Endothelial cell of umbilical vein (primary cell): ENCODE results near the gene HMBS. TPM values are rescaled to one million over a fixed set of nuclear protein-coding genes. Genes with fewer than 3 reads are reported as not detected.

Experiments
- BruUV-seq: library from RNA; stranded (reverse); fragments of 400-500 nt; replicated peaks from 2 replicates; lab custom pipeline; 2021; lab: Mats Ljungman, UMichigan
- CTCF ChIA-PET: fragments of 300-600, 350-600 bp; sonication (Branson Sonifier 250); formaldehyde crosslinking; loops from one replicate; lab custom pipeline; 2021; ENCODE audit warnings: antibody characterized with exemption, inconsistent platforms; lab: Charles Lee
- POLR2A ChIA-PET: fragments of 300-600, 350-600 bp; sonication (Branson Sonifier 250); formaldehyde crosslinking; loops from one replicate; lab custom pipeline; 2021; ENCODE audit warnings: antibody characterized with exemption, inconsistent platforms; lab: Charles Lee
- DNase-seq: peaks from one replicate; pipeline ENCODE4 v3.0.0-alpha.2; 2011; ENCODE audit warnings: low read depth, low spot score
- FAIRE-seq: peaks from 2 replicates; lab custom pipeline; 2011; peaks lifted over from hg19 to GRCh38; lab: Jason Lieb, UNC
- H2AFZ ChIP-seq: 2 replicates; pipeline ENCODE4 v1.6.0; 2012; ENCODE audit warnings: low read depth, low read length, control low read depth, inconsistent platforms
- H3K27ac ChIP-seq: 2 replicates; pipeline ENCODE4 v1.5.1; 2011; ENCODE audit warnings: low read depth, mild to moderate bottlenecking, control low read depth, low read length, moderate library complexity; ENCODE audit not compliant: insufficient read depth
- H3K27me3 ChIP-seq, 2 experiments: 2 replicates each; pipeline versions ENCODE4 v1.6.0 to v1.6.1; 2011; ENCODE audit warnings: low read length in 2 of 2, mixed read lengths in 1 of 2; ENCODE audit not compliant: control insufficient read depth in 2 of 2, insufficient read depth in 2 of 2
- H3K36me3 ChIP-seq, 2 experiments: 2 replicates in 1 of 2; 3 replicates in 1 of 2; pipeline ENCODE4 v1.5.1; 2011; ENCODE audit warnings: low read length in 2 of 2, mild to moderate bottlenecking in 1 of 2, moderate library complexity in 1 of 2; ENCODE audit not compliant: control insufficient read depth in 2 of 2, insufficient read depth in 2 of 2; ENCODE audit errors: extremely low read depth in 1 of 2
- H3K4me1 ChIP-seq: 3 replicates; pipeline ENCODE4 v1.5.1; 2011; ENCODE audit warnings: mild to moderate bottlenecking, low read length; ENCODE audit not compliant: control insufficient read depth, insufficient read depth; ENCODE audit errors: extremely low read depth
- H3K4me2 ChIP-seq: 2 replicates; pipeline ENCODE4 v1.6.1; 2011; ENCODE audit warnings: low read length, control low read depth, mixed read lengths; ENCODE audit not compliant: insufficient read depth
- H3K4me3 ChIP-seq, 3 experiments: fragments of 200-600 bp in 1 of 3; sonication (generic), shearing (Covaris generic) in 1 of 3; replicated peaks in 1 of 3; 2 replicates each; pipeline ENCODE4 v1.5.1; 2011 to 2016; ENCODE audit warnings: control low read depth in 3 of 3, low read length in 3 of 3, mild to moderate bottlenecking in 2 of 3, inconsistent platforms in 1 of 3, low read depth in 1 of 3, moderate library complexity in 1 of 3; ENCODE audit not compliant: insufficient read depth in 1 of 3
- H3K79me2 ChIP-seq: 2 replicates; pipeline ENCODE4 v1.6.0; 2012; ENCODE audit warnings: low read length, inconsistent platforms; ENCODE audit not compliant: control insufficient read depth, insufficient read depth
- H3K9ac ChIP-seq: replicated peaks from 2 replicates; pipeline ENCODE3; 2011; ENCODE audit warnings: low read length, control low read depth; ENCODE audit not compliant: insufficient read depth; ENCODE audit errors: extremely low read depth
- H3K9me1 ChIP-seq: replicated peaks from 3 replicates; pipeline ENCODE4 v1.6.0; 2011; ENCODE audit warnings: mild to moderate bottlenecking, low read length; ENCODE audit not compliant: control insufficient read depth, insufficient read depth; ENCODE audit errors: extremely low read depth
- H3K9me3 ChIP-seq: replicated peaks from 2 replicates; pipeline ENCODE4 v1.5.1; 2012; ENCODE audit warnings: low read length, inconsistent platforms; ENCODE audit not compliant: control insufficient read depth, insufficient read depth
- H4K20me1 ChIP-seq: replicated peaks from 2 replicates; pipeline ENCODE3; 2011; ENCODE audit warnings: mild to moderate bottlenecking, low read length; ENCODE audit not compliant: control insufficient read depth, insufficient read depth; ENCODE audit errors: extremely low read depth
- EZH2 ChIP-seq: IDR thresholded peaks from 2 replicates; pipeline ENCODE4 v1.6.1; 2012; ENCODE audit warnings: borderline replicate concordance, low read depth, mild to moderate bottlenecking, moderate library complexity, low read length, inconsistent platforms; ENCODE audit not compliant: severe bottlenecking
- FOS ChIP-seq: IDR thresholded peaks from 2 replicates; pipeline ENCODE4 v1.6.1; 2011; ENCODE audit warnings: mild to moderate bottlenecking, low read length, moderate library complexity, borderline replicate concordance; ENCODE audit not compliant: insufficient read depth
- GATA2 ChIP-seq: IDR thresholded peaks from 2 replicates; pipeline ENCODE4 v1.7.0; 2011; ENCODE audit warnings: low read depth, mild to moderate bottlenecking, moderate library complexity, mixed read lengths, low read length; ENCODE audit not compliant: insufficient read length, insufficient read depth
- JUN ChIP-seq: IDR thresholded peaks from 2 replicates; pipeline ENCODE4 v1.6.1; 2011; ENCODE audit warnings: borderline replicate concordance, low read depth; ENCODE audit not compliant: insufficient read length, insufficient read depth
- MYC ChIP-seq: IDR thresholded peaks from one replicate; pipeline ENCODE4 v1.6.1; 2011; ENCODE audit warnings: mild to moderate bottlenecking, low read depth, low read length
- POLR2A ChIP-seq: IDR thresholded peaks from 2 replicates; pipeline ENCODE4 v1.6.1; 2012; ENCODE audit warnings: low read depth, mild to moderate bottlenecking, control low read depth, low read length
- POLR2AphosphoS5 ChIP-seq: IDR thresholded peaks from 2 replicates; pipeline ENCODE4 v1.6.1; 2012; ENCODE audit warnings: low read depth, mild to moderate bottlenecking, control low read depth, low read length, moderate library complexity; ENCODE audit not compliant: insufficient read depth
- dilution Hi-C: fragments of 300-500 bp; cut with MboI; formaldehyde crosslinking; loops from one replicate; pipeline ENCODE4 v1.15.0; 2019; ENCODE audit warnings: low sequenced_read_pairs; ENCODE audit not compliant: extremely low pct_ligation_motif_present
- intact Hi-C: fragments of 100-400 bp; cut with micrococcal nuclease; formaldehyde crosslinking; loops from one replicate; pipeline ENCODE4 v1.10.0; 2022
- polyA plus RNA-seq, 4 experiments: library from polyadenylated mRNA; depleted of rRNA in 3 of 4; stranded (reverse) in 3 of 4; unstranded in 1 of 4; fragments of >200 nt; gene quantifications; 2 replicates each; pipeline versions ENCODE4 v1.2.1 to v1.2.3, GENCODE V29; 2011 to 2012; ENCODE audit warnings: missing spikeins in 1 of 4
- total RNA-seq: library from RNA; stranded (reverse); gene quantifications from 2 replicates; pipeline ENCODE4 v1.2.3, GENCODE V29; 2021
- TF ChIP-seq, protein P1 (sequence below), 2 donors: IDR thresholded peaks; 1 replicate in 1 of 2; 2 replicates in 1 of 2; pipeline ENCODE4 v1.5.1; 2011; ENCODE audit warnings: low read length in 2 of 2, mild to moderate bottlenecking in 2 of 2, moderate library complexity in 2 of 2, control low read depth in 1 of 2, inconsistent platforms in 1 of 2, low read depth in 1 of 2; ENCODE audit not compliant: insufficient read depth in 1 of 2; ENCODE audit errors: extremely low read depth in 1 of 2
- TF ChIP-seq, protein P2 (sequence below): IDR thresholded peaks from 2 replicates; pipeline ENCODE4 v1.6.1; 2011; ENCODE audit not compliant: insufficient read depth, insufficient read length

Gene HMBS
- total and polyA plus RNA-seq, 2 donors (not counting 3 experiments of a cell fraction or from before 2014, with no cell fraction given) = 13.5 to 24.8 TPM

DNA sequence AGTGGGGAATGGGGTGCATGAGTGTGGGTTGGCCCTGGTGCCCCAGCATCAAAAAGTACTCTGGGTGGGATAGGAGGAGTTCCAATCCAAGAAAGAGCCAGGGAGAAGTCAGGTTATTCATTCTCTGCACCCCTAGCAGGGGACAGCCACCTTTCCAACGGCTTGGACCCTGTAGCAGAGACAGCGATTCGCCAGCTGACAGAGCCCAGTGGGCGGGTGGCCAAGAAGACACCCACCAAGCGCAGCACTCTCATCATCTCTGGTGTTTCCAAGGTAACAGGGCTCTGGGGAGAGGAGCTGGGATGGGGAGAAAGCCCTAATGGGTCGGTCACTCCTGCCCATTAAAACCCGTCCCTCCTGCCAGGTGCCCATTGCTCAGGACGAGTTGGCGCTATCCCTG lies 29.0 kb downstream of the HMBS start:
- no peaks in the 10 kb centered on the region for H4K20me1 ChIP-seq
- peaks cover 5% of the 10 kb centered on the region for H3K4me1 ChIP-seq
- CTCF ChIA-PET = interaction anchor here (1.2 kb wide), 1 partner anchor 11 kb away, joined by 3 read pairs; no protein-coding TSS in a partner anchor
- H3K79me2 ChIP-seq = no peaks in the 10 kb centered on the region
- TF ChIP-seq POLR2AphosphoS5 (no peak), EZH2 (no peak), GATA2 (no peak), FOS (no peak), JUN (no peak), POLR2A (no peak), MYC (no peak)
- TF ChIP-seq, protein P1, sequence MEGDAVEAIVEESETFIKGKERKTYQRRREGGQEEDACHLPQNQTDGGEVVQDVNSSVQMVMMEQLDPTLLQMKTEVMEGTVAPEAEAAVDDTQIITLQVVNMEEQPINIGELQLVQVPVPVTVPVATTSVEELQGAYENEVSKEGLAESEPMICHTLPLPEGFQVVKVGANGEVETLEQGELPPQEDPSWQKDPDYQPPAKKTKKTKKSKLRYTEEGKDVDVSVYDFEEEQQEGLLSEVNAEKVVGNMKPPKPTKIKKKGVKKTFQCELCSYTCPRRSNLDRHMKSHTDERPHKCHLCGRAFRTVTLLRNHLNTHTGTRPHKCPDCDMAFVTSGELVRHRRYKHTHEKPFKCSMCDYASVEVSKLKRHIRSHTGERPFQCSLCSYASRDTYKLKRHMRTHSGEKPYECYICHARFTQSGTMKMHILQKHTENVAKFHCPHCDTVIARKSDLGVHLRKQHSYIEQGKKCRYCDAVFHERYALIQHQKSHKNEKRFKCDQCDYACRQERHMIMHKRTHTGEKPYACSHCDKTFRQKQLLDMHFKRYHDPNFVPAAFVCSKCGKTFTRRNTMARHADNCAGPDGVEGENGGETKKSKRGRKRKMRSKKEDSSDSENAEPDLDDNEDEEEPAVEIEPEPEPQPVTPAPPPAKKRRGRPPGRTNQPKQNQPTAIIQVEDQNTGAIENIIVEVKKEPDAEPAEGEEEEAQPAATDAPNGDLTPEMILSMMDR (IDR thresholded peaks at IDR 0.05; ENCODE audit: extremely low read depth in 1 of 2, insufficient read depth in 1 of 2, low read depth in 1 of 2, low read length in 2 of 2) = no peak
- TF ChIP-seq, protein P2, sequence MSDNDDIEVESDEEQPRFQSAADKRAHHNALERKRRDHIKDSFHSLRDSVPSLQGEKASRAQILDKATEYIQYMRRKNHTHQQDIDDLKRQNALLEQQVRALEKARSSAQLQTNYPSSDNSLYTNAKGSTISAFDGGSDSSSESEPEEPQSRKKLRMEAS = no peak
- H3K4me2 ChIP-seq = no peak overlapping the region
- no peaks in the 10 kb centered on the region for H3K9me1 ChIP-seq
- intact Hi-C loops = no loop called here
- no TSS peak for BruUV-seq
- H3K27ac ChIP-seq = no peak overlapping the region
- H3K36me3 ChIP-seq = peaks cover 7 to 27% of the 10 kb centered on the region in 2 experiments
- FAIRE-seq (no peak), DNase-seq (no peak)
- no peak overlapping the region for H3K9ac ChIP-seq
- H2AFZ ChIP-seq = no peak overlapping the region
- POLR2A ChIA-PET = no interaction called here
- H3K9me3 ChIP-seq = no peaks in the 10 kb centered on the region
- dilution Hi-C loops = no loop called here
- no peaks in the 10 kb centered on the region for H3K27me3 ChIP-seq
- no peak overlapping the region for H3K4me3 ChIP-seq
